OCI-LY3 (cell line): ENCODE measurements around the gene NECAP2.

Experiments used
- EZH2phosphoT487 ChIP-seq: fragments of 200-600 bp; shearing (Covaris generic); IDR thresholded peaks from 2 replicates; pipeline ENCODE4 v1.6.1; 2018; ENCODE audit warnings: antibody characterized with exemption, mixed run types, low read depth
- TF ChIP-seq, protein P1 (sequence below): fragments of 200-600, 300-600 bp; sonication (generic); IDR thresholded peaks from 2 replicates; pipeline ENCODE4 v1.5.1; 2014; ENCODE audit warnings: antibody characterized with exemption, low read length, low read depth

DNA sequence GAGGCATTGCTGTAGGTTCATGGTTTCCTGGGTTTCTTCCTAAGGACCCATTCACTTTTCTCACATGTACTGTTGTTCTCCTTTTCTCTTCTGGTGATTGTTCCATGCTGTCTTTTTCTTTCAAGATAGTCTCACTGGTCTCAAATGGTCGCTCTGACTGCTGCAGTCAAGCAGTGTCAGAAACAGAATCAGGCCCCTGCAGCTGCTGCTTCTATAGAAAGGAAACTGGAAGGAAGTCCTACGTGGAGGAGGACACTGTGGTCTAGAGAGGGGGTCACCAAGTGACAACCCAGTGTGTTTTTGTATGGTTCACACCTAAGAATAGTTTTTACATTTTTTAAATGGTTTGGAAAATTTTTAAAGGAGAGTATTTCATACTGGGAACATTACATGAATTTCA is 2.4 kb downstream of the NECAP2 start:
- TF ChIP-seq, protein P1, sequence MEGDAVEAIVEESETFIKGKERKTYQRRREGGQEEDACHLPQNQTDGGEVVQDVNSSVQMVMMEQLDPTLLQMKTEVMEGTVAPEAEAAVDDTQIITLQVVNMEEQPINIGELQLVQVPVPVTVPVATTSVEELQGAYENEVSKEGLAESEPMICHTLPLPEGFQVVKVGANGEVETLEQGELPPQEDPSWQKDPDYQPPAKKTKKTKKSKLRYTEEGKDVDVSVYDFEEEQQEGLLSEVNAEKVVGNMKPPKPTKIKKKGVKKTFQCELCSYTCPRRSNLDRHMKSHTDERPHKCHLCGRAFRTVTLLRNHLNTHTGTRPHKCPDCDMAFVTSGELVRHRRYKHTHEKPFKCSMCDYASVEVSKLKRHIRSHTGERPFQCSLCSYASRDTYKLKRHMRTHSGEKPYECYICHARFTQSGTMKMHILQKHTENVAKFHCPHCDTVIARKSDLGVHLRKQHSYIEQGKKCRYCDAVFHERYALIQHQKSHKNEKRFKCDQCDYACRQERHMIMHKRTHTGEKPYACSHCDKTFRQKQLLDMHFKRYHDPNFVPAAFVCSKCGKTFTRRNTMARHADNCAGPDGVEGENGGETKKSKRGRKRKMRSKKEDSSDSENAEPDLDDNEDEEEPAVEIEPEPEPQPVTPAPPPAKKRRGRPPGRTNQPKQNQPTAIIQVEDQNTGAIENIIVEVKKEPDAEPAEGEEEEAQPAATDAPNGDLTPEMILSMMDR, result no peak
- TF ChIP-seq EZH2phosphoT487, result no peak
